ENCODE data around the gene GUF1.

GUF1 gene

DNA sequence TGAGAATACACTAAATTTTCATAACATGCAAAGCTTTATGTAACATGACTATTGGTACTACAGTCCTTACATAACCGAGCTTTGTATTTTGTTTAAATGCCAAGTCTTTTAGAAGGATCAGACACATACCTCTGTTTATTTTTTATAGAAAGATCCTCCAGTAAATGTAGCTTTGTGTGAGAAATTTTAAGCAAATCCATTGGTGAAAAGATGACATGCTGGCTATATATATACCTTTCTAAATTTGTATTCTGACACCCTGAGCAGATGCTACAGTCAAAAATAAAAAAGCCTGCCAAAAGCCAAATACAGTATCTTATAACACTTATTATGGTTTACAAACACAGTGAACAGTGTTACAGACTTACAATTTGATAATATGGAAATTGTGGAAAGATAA lies 26.8 kb upstream of the GUF1 start, which contains the start of gene YIPF7:
Gene YIPF7, minus strand, starts transcription at position 201 of the 400 bp plus-strand sequence. CDS start 1,525 bp downstream, outside the sequence.
- TF ChIP-seq, protein P1, sequence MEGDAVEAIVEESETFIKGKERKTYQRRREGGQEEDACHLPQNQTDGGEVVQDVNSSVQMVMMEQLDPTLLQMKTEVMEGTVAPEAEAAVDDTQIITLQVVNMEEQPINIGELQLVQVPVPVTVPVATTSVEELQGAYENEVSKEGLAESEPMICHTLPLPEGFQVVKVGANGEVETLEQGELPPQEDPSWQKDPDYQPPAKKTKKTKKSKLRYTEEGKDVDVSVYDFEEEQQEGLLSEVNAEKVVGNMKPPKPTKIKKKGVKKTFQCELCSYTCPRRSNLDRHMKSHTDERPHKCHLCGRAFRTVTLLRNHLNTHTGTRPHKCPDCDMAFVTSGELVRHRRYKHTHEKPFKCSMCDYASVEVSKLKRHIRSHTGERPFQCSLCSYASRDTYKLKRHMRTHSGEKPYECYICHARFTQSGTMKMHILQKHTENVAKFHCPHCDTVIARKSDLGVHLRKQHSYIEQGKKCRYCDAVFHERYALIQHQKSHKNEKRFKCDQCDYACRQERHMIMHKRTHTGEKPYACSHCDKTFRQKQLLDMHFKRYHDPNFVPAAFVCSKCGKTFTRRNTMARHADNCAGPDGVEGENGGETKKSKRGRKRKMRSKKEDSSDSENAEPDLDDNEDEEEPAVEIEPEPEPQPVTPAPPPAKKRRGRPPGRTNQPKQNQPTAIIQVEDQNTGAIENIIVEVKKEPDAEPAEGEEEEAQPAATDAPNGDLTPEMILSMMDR (conservative IDR thresholded peaks at IDR 0.05; ENCODE audit: control insufficient read depth, insufficient read depth, low read depth, low read length) = no peak
- DNase-seq (ENCODE audit: low read depth) = no peak
- no peak within 1 kb of the TSS for H3K4me3 ChIP-seq (ENCODE audit: control insufficient read depth, low read depth, low read length)

DNA sequence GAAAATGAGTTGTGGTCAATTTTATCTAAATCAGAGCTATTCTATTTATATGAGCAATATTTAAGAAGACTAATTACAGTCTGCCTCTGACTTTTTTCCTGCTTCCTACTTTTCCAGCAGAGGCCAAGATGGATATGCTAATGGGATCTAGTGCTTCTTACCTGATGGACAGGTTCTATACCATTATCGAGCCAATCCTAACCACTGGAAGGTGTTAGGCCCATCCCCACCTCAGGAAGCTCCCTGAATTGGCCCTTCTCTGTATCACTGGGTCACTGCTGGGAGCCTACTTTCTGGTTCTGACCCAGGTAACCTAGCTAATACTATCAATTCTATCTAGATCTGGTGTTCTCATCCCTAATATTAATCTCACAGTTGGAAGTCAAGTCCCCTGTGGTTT lies 26.2 kb upstream of the GUF1 start:
- H3K4me3 ChIP-seq (ENCODE audit: control insufficient read depth, low read depth, low read length) = no peak overlapping the region
- TF ChIP-seq, protein P1 (conservative IDR thresholded peaks at IDR 0.05; ENCODE audit: control insufficient read depth, insufficient read depth, low read depth, low read length) = no peak
- no peak for DNase-seq (ENCODE audit: low read depth)

DNA sequence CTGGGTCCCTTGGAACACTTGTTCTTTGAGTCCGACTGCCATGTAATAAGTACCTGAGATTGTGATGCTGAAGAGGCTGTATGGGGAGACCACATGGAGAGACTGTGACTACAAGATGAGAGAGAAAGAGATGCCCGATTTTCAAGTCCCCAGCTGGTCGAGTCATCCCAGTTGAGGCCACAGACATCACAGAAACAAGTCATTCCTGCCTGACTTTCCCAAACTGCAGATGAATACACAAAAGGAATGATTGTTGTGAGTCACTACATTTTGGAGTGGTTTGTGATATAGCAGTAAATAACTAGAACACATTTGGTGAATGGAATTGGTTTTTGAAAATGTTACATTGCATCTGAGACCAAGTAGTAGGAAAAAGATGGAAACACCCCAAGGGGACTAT lies 17.8 kb upstream of the GUF1 start:
- DNase-seq (ENCODE audit: low read depth) = peak; percentile 2
- TF ChIP-seq, protein P1 (conservative IDR thresholded peaks at IDR 0.05; ENCODE audit: control insufficient read depth, insufficient read depth, low read depth, low read length) = no peak
- no peak overlapping the region for H3K4me3 ChIP-seq (ENCODE audit: control insufficient read depth, low read depth, low read length)

DNA sequence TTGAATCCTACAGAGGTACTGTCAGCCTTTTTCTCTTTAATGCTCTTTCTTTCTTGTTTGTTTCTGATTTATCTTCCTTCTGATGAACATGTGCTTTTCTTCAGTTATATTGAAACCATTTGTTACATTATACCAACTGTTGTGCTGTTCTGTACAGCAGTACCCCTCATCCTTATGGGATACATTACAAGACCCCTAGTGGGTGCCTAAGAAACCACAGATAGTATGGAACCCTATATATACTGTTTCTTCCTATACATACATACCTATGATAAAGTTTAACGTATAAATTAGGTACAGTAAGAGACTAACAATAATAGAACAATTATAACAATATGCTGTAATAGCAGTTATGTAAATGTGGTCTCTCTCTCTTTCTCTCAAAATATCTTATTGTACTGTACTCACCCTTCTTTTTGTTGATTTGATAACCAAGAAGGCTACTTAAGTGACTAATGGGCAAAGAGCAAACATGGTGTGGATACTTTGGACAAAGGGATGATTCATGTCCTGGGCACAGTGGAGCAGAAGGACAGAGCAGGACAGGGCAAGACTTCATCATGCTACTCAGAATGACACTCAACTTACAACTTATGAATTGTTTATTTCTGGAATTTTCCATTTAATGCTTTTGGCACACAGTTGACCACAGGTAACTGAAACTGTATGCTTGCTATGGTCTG lies 16.1 kb upstream of the GUF1 start:
- DNase-seq (ENCODE audit: low read depth) = peak; percentile 2
- H3K4me3 ChIP-seq (ENCODE audit: control insufficient read depth, low read depth, low read length) = no peak overlapping the region
- TF ChIP-seq, protein P1 (conservative IDR thresholded peaks at IDR 0.05; ENCODE audit: control insufficient read depth, insufficient read depth, low read depth, low read length) = no peak

DNA sequence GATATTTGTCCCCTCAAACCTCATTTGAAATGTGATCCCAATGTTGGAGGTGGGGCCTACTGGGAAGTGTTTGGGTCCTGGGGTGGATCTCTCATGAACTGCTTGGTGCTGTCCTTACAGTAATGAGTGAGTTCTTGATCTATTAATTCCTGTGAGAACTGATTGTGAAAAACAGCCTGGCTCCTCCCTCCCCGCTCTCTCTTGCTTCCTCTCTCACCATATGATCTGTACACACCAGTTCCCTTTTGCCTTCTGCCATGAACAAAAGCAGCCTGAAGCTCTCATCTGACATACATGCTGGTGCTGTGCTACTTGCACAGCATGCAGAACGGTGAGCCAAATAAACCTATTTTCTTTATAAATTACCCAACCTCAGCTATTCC lies 15.6 kb upstream of the GUF1 start:
- DNase-seq (ENCODE audit: low read depth) = no peak
- TF ChIP-seq, protein P1 (conservative IDR thresholded peaks at IDR 0.05; ENCODE audit: control insufficient read depth, insufficient read depth, low read depth, low read length) = no peak
- no peak overlapping the region for H3K4me3 ChIP-seq (ENCODE audit: control insufficient read depth, low read depth, low read length)

DNA sequence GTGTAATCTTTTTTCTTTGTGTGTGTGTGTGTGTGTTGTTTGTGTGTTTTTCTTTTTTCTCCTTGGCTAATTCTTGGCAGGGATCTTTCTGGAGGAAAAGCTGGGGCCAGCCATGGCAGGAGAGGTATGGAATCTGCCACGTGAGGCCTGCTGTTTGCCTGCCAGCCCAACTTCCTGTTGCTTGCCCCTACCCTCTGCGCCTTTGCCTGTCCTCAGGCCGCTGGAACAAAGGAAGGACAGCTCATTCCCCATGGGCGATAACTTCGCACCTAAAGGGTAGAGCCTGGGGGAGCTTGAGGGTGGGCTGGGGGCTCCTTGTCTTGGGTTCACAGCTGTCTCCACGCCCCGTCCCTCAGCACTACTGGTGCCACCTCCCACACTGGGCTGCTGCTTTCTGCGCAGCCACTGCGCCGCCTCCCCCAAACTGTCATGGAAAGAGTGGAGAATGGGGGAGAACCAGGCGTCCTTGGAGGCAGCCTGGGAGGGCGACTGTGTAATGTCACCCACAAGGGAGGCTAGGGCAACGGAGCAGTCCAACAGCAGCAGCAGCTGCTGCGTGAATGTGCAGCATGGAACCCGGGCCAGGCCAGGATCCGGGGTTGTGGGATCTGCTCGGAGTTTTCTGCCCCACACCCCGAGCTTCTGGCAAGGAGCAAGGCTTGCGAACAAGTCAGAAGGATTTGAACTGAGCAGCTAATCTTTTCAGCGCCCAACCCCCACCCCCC lies 14.5 kb upstream of the GUF1 start:
- DNase-seq (ENCODE audit: low read depth) = no peak
- no peak overlapping the region for H3K4me3 ChIP-seq (ENCODE audit: control insufficient read depth, low read depth, low read length)
- TF ChIP-seq, protein P1 (conservative IDR thresholded peaks at IDR 0.05; ENCODE audit: control insufficient read depth, insufficient read depth, low read depth, low read length) = no peak

All from fibroblast of mammary gland (primary cell).